ENCODE data around the gene COG1. TPM values are rescaled to one million over a fixed set of nuclear protein-coding genes. Genes with fewer than 3 reads are reported as not detected.
"Not testable (repeated sequence)": the region's sequence is repeated elsewhere in the genome, so short reads cannot be mapped to it uniquely, and the experiment has no call there.

COG1 gene, protein sequence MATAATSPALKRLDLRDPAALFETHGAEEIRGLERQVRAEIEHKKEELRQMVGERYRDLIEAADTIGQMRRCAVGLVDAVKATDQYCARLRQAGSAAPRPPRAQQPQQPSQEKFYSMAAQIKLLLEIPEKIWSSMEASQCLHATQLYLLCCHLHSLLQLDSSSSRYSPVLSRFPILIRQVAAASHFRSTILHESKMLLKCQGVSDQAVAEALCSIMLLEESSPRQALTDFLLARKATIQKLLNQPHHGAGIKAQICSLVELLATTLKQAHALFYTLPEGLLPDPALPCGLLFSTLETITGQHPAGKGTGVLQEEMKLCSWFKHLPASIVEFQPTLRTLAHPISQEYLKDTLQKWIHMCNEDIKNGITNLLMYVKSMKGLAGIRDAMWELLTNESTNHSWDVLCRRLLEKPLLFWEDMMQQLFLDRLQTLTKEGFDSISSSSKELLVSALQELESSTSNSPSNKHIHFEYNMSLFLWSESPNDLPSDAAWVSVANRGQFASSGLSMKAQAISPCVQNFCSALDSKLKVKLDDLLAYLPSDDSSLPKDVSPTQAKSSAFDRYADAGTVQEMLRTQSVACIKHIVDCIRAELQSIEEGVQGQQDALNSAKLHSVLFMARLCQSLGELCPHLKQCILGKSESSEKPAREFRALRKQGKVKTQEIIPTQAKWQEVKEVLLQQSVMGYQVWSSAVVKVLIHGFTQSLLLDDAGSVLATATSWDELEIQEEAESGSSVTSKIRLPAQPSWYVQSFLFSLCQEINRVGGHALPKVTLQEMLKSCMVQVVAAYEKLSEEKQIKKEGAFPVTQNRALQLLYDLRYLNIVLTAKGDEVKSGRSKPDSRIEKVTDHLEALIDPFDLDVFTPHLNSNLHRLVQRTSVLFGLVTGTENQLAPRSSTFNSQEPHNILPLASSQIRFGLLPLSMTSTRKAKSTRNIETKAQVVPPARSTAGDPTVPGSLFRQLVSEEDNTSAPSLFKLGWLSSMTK
- 37.0 TPM for total RNA-seq
- long read RNA-seq, transcript COG1-201 (14 exons, 3,079 nt), result major isoform, 47 of 74 reads
- long read RNA-seq, partial matches to known transcripts, result 9 of 74 reads
- long read RNA-seq, other reads (novel, unspliced or antisense), result 18 of 74 reads

- ATAC-seq (peak; percentile 92), DNase-seq (peak; percentile 92)
- Histone ChIP-seq H3K27me3 (no peaks in the 10 kb centered on the region), H3K9me3 (no peaks in the 10 kb centered on the region), H3K27ac (peak within 1 kb of the TSS; percentile 87), H3K36me3 (peaks cover 17% of the 10 kb centered on the region), H3K4me3 (peak within 1 kb of the TSS; percentile 96), H3K4me1 (peaks cover 14% of the 10 kb centered on the region)
- intact Hi-C loops (cut with DNase I), result no loop called here
- TF ChIP-seq, protein P1, sequence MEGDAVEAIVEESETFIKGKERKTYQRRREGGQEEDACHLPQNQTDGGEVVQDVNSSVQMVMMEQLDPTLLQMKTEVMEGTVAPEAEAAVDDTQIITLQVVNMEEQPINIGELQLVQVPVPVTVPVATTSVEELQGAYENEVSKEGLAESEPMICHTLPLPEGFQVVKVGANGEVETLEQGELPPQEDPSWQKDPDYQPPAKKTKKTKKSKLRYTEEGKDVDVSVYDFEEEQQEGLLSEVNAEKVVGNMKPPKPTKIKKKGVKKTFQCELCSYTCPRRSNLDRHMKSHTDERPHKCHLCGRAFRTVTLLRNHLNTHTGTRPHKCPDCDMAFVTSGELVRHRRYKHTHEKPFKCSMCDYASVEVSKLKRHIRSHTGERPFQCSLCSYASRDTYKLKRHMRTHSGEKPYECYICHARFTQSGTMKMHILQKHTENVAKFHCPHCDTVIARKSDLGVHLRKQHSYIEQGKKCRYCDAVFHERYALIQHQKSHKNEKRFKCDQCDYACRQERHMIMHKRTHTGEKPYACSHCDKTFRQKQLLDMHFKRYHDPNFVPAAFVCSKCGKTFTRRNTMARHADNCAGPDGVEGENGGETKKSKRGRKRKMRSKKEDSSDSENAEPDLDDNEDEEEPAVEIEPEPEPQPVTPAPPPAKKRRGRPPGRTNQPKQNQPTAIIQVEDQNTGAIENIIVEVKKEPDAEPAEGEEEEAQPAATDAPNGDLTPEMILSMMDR (IDR thresholded peaks at IDR 0.05), result no peak
Measured at GRCh38 chr17:73192894-73193701, at the start of gene COG1. COG1 (plus strand) TSS chr17:73193055; CDS start chr17:73193070, 15 bp downstream.

- DNase-seq; H3K27me3 ChIP-seq; intact Hi-C loops (cut with DNase I); H3K9me3 ChIP-seq; H3K4me1 ChIP-seq; ATAC-seq; H3K4me3 ChIP-seq; H3K36me3 ChIP-seq; H3K27ac ChIP-seq: not testable (repeated sequence)
Measured at GRCh38 chr17:73144209-73144608, 48.6 kb upstream of the COG1 start.

- Histone ChIP-seq H3K4me1 (no peaks in the 10 kb centered on the region), H3K9me3 (no peaks in the 10 kb centered on the region), H3K4me3 (no peak overlapping the region), H3K36me3 (no peaks in the 10 kb centered on the region), H3K27me3 (no peaks in the 10 kb centered on the region), H3K27ac (no peak overlapping the region)
- intact Hi-C loops (cut with DNase I), result no loop called here
- TF ChIP-seq, protein P1 (IDR thresholded peaks at IDR 0.05), result no peak
- DNase-seq (no peak), ATAC-seq (no peak)
Measured at GRCh38 chr17:73145641-73146040, 47.2 kb upstream of the COG1 start.

- H3K9me3 ChIP-seq; H3K4me3 ChIP-seq; H3K27me3 ChIP-seq; H3K4me1 ChIP-seq; ATAC-seq; DNase-seq; intact Hi-C loops (cut with DNase I); H3K36me3 ChIP-seq; H3K27ac ChIP-seq: not testable (repeated sequence)
Measured at GRCh38 chr17:73147791-73148190, 45.1 kb upstream of the COG1 start.

DNA sequence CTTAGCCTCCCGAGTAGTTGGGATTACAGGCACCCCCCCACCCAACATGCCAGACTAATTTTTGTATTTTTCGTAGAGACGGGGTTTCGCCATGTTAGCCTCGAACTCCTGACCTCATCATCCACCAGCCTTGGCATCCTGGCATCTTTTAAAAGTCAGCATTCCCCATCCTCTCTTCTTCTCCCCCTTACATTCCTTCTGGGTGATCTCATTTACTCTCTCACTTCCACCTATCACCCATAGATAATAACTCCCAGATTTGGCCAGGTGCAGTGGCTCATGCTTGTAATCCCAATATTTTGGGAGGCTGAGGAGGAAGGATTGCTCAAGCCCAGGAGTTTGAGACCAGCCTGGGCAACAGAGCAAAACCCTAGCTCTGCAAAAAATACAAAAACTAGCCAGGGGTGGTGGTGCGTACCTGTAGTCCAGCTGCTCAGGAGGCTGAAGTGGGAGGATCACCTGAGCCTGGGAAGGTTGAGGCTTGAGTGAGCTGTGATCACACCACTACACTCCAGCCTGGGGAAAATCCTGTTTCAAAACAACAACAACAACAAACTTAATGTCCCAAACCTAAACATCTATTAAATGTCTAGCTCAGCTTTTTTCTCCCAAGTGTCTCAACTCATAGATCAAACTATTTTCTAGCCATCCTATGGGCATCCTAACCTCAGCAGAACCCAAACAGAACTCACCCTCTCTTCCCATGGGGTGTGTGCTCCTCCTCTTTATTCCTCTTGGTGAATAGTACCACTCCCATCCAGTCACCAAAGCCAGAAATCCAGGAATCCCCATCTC, 44.1 kb upstream of the COG1 start:
- ATAC-seq, result no peak

DNA sequence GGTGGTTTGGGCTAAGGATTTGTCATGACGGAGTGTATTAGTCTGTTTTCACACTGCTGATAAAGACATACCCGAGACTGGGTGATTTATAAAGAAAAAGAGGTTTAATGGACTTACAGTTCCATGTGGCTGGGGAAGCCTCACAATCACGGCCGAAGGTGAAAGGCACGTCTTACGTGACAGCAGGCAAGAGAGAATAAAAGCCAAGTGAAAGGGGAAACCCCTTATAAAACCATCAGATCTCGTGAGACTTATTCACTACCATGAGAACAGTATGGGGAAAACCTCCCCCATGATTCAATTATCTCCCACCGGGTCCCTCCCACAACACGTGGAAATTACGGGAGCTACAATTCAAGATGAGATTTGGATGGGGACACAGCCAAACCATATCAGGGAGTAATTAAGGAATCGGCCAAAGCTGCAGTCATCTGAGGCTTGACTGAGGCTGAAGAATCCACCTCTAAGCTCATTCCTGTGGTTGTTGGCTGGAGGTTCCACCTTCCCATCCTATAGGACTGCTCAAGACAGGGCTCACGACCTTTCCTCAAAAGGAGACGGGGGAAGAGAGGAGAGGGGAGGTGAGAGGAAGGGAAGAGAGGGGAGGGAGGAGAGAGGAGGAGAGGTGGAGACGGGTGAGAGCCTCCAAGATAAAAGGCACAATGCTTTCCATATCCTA, 42.1 kb upstream of the COG1 start:
- H3K27me3 ChIP-seq; H3K9me3 ChIP-seq; H3K27ac ChIP-seq; intact Hi-C loops (cut with DNase I); H3K4me3 ChIP-seq; DNase-seq; H3K36me3 ChIP-seq; H3K4me1 ChIP-seq; ATAC-seq: not testable (repeated sequence)

More for the DNA sequence above, 44.1 kb upstream of the COG1 start:
- H3K4me3 ChIP-seq, result no peak overlapping the region
- no peak overlapping the region for H3K27ac ChIP-seq
- intact Hi-C loops (cut with DNase I), result no loop called here
- H3K9me3 ChIP-seq, result no peaks in the 10 kb centered on the region
- no peak for DNase-seq
- H3K4me1 ChIP-seq, result no peaks in the 10 kb centered on the region
- no peaks in the 10 kb centered on the region for H3K36me3 ChIP-seq
- TF ChIP-seq, protein P1 (IDR thresholded peaks at IDR 0.05), result no peak
- H3K27me3 ChIP-seq, result no peaks in the 10 kb centered on the region
